GM19238 (cell line): ENCODE measurements around the gene DUOXA1.

Experiments
- DNase-seq: peaks from one replicate; pipeline ENCODE4 v3.0.0; 2011; ENCODE audit warnings: low spot score; ENCODE audit not compliant: insufficient read length

DUOXA1 gene

GRCh38 chr15:45133561-45133920 is 3.9 kb upstream of the DUOXA1 start:
- DNase-seq, result no peak

- DNase-seq, result no peak
These were observed 3.3 kb upstream of the DUOXA1 start for GRCh38 chr15:45132844-45133560.

- DNase-seq, result no peak
These were observed 1.8 kb upstream of the DUOXA1 start for GRCh38 chr15:45131510-45131909.

GRCh38 chr15:45130291-45131000 is 767 bp upstream of the DUOXA1 start:
- DNase-seq, result no peak

- no peak for DNase-seq
These were observed 574 bp downstream of the DUOXA1 start for GRCh38 chr15:45128971-45129639.

- DNase-seq, result no peak
These were observed 3.0 kb downstream of the DUOXA1 start for GRCh38 chr15:45126535-45127158.

GRCh38 chr15:45123397-45123796 is 6.3 kb downstream of the DUOXA1 start:
- DNase-seq, result no peak

- no peak for DNase-seq
These were observed 7.0 kb downstream of the DUOXA1 start for GRCh38 chr15:45122719-45123118.

- no peak for DNase-seq
These were observed 7.8 kb downstream of the DUOXA1 start for GRCh38 chr15:45121706-45122417.

GRCh38 chr15:45121020-45121419 is 8.7 kb downstream of the DUOXA1 start:
- DNase-seq, result no peak

GRCh38 chr15:45120081-45120972 is 9.4 kb downstream of the DUOXA1 start:
- DNase-seq, result no peak

GRCh38 chr15:45118996-45119395 is 10.7 kb downstream of the DUOXA1 start:
- no peak for DNase-seq

- DNase-seq, result peak; percentile 94
These were observed 11.5 kb downstream of the DUOXA1 start for GRCh38 chr15:45118131-45118588.

- DNase-seq, result no peak
These were observed 12.2 kb downstream of the DUOXA1 start for GRCh38 chr15:45117308-45118130.

GRCh38 chr15:45116482-45117307 is 13.0 kb downstream of the DUOXA1 start:
- DNase-seq, result no peak

- DNase-seq, result no peak
These were observed 13.6 kb downstream of the DUOXA1 start for GRCh38 chr15:45116006-45116481.

- DNase-seq, result no peak
These were observed 14.3 kb downstream of the DUOXA1 start for GRCh38 chr15:45115312-45115820.

- no peak for DNase-seq
These were observed 15.0 kb downstream of the DUOXA1 start for GRCh38 chr15:45114751-45115085.
